Ammon's horn (tissue), 1 donor: ENCODE measurements around the gene COPRS.

ENCODE experiments used
- DNase-seq: peaks from one replicate; pipeline ENCODE4 v3.0.0-alpha.2; 2016; ENCODE audit warnings: low spot score

The COPRS gene

DNA sequence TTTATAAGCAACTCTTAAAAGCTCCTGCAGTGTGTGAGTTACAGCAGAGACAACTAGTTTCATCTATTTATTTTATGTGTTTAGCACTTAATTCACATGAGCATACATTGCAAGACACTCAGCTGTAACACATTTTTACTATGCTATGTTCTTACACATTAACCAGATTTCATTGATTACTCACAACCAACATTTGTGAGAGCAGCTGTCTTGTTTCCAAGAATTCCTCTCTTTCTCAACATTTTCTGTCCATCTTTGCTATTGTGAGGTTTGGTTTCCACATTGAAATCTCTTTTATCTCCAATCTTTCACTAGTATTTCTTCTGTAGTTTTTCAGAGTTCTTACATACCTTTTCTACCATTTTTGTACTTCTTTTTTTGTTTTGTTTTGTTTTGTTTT, 51.2 kb downstream of the COPRS start:
- DNase-seq: no peak

DNA sequence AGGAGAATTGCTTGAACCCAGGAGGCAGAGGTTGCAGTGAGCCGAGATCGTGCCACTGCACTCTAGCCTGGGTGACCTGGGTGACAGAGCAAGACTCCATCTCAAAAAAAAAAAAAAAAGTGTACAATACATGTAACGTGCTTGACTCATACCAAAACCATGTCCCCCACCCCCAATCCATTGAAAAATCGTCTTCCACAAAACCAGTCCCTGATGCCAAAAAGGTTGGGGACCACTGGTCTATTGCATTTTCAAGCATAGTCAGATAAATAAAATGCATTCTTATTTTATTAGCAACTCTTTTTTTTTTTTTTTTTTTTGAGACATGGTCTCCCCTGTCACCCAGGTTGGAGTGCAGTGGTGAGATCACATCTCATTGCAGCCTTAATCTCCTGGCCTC, 52.1 kb downstream of the COPRS start:
- no peak for DNase-seq

DNA sequence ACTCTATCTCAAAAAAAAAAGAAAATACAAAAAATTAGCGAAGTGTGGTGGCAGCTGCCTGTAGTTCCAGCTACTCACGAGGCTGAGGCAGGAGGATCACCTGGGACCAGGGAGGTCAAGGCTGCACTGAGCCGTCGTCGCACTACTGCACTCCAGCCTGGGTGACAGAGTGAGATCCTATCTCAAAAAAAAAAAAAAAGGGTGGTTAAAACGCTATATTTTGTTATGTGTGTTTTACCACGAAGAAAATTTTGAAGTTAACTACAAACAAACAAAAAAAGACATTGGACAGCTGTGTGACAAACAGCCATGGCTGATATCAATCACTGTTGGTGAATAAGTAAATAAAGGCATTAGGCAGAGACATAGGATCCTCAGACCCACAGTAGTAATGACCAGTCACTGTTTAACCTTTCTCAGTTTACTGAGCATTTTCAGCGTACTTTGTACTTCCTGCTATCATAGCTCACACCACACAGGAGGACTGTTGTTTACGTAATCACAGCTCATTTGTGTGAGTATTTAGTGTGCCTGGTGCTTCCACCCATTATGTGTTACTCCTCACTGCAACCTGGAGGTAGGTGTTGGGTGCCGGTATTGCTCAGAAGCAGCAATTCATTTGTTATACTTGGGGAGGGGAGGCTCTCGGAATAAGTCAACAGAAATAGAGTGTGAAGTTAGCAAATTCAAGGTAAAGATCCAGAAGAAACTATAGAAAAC, 55.4 kb downstream of the COPRS start:
- DNase-seq: no peak

DNA sequence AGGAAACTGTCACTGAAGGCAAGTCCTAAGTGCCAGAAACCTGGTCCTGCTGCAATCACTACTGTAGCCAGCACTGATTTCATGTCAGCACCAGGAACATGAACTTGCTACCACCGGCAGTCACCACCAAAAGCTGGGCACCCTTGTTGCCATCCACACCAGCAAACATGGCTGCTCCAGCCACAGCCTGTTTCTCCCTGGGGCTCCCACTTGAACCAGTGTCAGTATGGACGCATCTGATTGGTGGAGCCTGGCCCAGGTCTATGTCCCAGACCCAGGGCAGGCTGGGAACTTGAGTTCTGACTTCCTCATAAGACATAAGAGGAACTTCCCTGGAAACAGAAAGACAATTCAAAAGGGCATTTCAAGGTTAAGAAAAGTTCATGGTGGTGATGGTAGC, 56.5 kb downstream of the COPRS start:
- no peak for DNase-seq
